Cerebellar nuclear complex (tissue), 1 donor: ENCODE data around the gene MIA2.
"Not testable (repeated sequence)": the region's sequence is repeated elsewhere in the genome, so short reads cannot be mapped to it uniquely, and the experiment has no call there.

Source experiments
- DNase-seq, 2 experiments: peaks; one replicate each; lab custom pipeline; 2025; lab: John Stamatoyannopoulos, UW

The MIA2 gene, protein sequence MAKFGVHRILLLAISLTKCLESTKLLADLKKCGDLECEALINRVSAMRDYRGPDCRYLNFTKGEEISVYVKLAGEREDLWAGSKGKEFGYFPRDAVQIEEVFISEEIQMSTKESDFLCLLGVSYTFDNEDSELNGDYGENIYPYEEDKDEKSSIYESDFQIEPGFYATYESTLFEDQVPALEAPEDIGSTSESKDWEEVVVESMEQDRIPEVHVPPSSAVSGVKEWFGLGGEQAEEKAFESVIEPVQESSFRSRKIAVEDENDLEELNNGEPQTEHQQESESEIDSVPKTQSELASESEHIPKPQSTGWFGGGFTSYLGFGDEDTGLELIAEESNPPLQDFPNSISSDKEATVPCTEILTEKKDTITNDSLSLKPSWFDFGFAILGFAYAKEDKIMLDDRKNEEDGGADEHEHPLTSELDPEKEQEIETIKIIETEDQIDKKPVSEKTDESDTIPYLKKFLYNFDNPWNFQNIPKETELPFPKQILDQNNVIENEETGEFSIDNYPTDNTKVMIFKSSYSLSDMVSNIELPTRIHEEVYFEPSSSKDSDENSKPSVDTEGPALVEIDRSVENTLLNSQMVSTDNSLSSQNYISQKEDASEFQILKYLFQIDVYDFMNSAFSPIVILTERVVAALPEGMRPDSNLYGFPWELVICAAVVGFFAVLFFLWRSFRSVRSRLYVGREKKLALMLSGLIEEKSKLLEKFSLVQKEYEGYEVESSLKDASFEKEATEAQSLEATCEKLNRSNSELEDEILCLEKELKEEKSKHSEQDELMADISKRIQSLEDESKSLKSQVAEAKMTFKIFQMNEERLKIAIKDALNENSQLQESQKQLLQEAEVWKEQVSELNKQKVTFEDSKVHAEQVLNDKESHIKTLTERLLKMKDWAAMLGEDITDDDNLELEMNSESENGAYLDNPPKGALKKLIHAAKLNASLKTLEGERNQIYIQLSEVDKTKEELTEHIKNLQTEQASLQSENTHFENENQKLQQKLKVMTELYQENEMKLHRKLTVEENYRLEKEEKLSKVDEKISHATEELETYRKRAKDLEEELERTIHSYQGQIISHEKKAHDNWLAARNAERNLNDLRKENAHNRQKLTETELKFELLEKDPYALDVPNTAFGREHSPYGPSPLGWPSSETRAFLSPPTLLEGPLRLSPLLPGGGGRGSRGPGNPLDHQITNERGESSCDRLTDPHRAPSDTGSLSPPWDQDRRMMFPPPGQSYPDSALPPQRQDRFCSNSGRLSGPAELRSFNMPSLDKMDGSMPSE (N-terminal part only)

DNA sequence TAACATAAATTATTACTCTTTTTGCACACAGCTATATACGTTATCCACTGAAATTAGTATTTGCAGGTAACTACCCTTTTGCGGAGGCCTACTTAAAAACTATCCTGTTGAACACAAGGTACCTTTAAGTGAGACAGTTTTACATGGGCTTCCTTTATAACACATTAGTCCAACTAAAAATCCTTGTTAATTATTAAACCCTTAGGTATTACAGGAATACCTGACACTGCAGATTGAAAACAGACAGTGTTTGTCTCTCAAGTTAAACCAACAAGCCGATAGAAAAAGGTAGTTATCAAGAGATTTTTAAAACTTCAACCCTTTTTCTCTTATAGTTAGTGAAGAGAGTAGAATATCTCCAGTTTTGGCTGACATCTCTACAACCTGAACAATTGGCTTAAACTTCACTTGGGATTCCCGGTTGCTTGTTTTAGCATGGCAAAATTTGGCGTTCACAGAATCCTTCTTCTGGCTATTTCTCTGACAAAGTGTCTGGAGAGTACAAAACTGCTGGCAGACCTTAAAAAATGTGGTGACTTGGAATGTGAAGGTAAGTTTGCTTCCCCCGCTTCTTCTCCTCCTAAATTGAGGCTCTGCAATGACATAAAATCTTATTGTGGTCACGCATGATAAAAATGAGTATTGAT, at the start of gene MIA2:
TSS of gene MIA2 (plus strand) at position 236 of the 647 bp plus-strand sequence. CDS start at position 436, 200 bp downstream.
- DNase-seq: no peak

DNA sequence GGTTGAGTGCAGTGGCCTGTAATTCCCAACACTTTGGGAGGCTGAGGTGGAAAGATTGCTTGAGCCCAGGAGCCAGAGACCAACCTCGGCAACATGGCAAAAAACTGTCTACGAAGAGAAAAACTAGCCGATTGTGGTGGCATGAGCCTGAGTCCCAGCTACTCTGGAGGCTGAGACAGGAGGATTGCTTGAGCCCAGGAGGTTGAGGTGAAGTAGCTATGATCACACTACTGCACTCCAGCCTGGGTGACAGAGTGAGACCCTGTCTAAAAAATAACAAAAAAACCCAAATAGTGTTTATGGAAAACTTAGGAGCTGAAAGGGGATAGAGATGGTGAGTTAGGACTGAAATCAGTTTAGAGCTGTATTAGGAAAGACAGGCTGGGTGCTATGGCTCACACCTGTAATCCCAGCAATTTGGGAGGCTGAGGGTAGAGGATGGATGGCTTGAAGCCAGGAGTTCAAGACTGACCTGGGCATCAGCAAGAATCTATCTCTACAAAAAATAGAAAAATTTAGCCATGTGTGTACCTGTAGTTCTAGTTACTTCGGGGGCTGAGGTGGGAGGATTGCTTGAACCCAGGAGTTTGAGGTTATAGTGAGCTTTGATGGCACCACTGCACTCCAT, 49.0 kb upstream of the MIA2 start:
- DNase-seq: no peak

DNA sequence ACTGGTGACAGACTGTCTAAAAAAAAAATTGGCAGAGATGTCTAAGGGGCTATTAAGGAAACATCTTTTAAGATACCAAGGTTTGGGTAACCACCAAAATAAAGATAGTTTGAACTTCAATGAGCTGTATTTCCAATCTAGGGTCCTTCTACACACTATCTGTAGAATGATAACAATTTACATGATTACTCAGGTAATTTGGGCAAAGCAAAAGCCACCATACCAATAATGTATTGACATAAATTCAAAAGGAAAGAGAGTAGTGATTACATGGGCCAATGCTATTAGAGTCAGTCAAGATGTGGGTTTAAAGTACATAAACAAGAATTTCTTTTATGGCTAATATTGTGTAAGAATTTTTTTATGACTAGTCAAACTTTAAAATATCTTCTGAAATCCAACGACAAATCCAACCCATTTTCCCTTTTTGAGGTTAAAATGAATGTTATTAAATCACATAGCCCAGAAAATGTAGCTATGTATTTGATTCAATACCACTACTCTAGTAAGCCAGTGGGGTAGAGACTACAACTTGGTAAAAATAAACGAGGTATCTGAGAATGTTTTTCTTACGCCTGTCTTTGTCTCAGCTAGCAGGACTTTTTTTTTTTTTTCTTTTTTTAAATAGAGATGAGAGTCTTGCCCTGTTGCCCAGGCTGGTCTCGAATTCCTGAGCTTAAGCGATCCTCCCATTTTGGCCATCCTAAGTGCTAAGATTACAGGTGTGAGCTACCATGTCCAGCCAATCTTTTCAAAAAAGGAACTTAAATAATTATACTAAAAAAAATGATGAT, 48.3 kb upstream of the MIA2 start:
- no peak for DNase-seq

DNA sequence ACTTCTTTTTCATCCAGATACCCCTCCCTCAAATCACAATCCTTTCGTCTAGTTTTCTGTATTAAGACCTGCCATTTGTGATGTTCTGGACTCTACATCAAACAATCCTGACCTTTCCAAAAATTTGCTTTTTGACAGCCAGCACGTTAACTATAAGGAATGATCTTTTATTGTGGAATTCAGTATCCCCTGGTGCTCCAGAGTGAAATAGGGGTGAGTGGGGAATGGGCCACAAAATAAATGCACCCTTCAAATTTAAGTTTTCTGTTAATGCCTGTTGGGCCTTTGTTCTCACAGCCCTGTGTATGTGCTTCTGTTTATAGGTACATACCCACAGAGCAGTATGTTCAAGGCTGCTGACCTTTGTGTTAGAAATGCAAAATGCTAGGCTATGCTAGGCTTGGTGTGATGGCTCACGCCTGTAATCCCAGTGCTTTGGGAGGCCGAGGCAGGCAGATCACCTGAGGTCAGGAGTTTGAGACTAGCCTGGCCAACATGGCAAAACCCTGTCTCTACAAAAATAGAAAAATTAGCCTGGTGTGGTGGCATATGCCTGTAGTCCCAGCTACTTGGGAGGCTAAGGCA, 46.7 kb upstream of the MIA2 start:
- no peak for DNase-seq

DNA sequence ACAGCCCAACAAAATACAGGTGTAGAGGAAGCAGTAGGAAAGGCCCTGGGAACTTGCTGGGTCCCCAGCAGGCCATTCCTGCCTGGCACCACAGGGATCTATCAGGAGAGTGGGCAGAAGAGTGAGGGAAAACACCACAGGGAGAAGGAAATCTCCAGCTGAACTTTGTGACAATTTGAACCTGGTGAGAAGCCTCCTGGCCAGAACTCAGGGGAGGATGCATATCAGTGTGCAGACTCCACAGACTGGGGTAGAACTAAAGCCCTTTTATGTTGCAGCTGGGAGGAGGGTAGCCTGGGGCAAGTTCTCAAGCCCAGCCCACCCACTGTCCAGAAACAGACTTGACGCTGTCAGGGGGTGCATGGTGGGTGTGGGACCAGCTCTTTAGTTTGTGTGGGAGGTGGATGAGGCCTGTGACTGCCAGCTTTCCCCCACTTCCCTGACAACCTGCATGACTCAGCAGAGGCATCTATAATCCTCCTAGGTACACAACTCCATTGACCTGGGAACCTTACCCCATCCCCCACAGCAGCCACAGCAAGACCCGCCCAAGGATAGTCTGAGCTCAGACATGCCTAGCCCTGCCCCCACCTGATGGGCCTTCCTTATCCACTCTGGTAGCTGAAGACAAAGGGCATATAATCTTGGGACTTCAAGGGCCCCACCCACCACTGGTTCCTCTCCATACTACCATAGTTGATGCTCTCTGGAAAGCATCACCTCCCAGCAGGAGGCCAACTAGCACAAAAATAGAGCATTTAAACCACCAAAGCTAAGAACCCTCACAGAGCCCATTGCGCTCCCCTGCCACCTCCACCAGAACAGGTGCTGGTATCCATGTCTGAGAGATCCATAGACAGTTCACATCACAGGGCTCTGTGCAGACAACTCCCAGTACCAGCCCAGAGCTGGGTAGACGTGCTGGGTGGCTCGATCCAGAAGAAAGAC, 29.8 kb upstream of the MIA2 start:
- DNase-seq: no peak

DNA sequence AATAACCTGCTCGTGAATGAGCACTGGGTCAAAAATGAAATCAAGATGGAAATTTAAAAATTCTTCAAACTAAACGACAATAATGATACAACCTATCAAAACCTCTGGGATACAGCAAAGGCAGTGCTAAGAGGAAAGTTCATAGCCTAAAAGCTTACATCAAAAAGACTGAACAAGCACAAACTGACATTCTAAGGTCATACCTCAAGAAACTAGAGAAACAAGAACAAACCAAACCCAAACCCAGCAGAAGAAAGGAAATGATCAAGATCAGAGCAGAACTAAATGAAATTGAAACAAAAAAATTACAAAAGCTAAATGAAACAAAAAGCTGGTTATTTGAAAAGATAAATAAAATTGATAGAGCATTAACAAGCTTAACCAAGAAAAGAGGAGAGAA, 26.3 kb upstream of the MIA2 start:
- not testable (repeated sequence) for DNase-seq

DNA sequence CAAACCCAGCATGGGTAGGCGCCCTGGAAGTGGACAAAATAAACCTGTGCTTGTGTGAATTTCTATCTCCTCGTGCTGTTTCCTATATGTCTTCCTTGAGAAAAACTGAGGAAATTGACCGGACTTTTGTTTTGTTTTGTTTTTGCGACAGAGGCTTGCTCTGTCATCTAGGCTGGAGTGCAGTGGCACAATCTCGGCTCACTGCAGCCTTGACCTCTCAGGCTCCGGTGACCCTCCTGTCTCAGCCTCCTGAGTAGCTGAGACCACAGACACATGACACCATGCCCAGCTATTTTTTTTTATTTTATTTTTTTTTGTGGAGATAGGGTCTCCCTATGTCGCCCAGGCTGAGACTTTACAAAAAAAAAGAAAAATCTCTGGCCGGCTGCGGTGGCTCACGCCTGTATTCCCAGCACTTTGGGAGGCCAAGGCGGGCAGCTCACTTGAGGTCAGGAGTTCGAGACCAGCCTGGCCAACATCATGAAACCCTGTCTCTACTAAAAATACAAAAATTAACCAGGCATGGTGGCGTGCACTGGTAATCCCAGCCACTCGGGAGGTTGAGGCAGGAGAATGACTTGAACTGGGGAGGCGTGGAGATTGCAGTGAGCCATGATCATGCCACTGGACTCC, 22.5 kb upstream of the MIA2 start:
- no peak for DNase-seq

DNA sequence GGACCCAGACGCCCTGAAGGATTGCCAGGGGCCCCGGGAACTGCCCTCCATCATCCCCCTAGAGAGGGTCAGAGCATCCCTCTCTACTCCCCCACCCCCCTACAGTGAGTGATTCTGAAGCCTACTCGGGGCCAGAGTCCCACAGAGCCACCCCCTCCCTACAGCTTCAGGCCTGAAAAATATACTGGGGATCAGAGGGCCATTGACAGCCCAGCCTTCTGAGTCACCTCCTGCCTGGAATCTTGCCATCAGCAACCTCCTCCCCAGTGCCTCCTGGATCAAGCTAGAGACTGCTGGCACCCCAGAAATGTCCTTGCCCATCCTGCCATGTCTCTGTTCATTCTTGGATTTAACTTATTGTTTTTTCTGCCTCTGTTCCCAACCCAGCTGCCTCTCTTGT, 21.7 kb upstream of the MIA2 start:
- DNase-seq: no peak

DNA sequence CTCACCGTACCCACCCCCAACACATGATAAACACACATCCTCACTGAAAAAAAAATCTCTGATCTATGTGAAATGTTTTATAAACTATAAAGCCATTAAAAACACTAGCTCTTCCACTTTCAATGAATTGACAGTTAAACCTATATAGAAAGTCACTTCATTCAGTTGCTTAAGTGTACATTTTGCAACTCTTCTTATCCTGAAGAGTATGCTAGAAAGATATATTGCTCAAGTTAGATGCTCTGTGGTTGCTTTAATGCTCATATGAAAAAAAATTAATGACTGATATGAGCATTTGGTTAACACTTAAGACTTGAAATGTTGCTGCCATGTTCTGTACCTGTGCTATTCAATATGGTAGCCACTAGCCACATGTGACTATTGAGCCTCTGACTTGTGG, 21.0 kb upstream of the MIA2 start:
- DNase-seq: no peak

DNA sequence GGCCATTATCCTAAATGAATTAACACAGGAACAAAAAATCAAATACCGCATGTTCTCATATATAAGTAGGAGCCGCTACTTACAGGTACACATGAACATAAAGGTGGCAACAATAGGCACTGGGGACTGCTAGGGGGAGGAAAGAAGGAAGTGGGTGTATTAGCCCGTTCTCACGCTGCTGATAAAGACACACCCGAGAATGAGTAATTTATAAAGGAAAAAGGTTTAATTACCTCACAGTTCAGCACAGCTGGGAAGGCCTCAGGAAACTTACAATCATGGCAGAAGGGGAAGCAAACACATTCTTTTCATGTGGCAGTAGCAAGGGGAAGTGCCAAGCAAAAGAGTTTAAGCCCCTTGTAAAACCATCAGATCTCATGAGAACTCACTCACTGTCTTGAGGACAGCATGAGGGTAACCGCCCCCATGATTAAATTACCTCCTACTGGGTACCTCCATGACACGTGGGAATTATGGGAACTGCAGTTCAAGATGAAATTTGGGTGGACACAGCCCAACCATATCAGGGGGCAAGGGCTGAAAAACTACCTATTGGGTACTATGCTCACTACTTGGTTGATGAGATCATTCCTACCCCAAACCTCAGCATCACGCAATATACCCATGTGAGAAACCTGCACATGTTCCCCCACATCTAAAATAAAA, 16.4 kb upstream of the MIA2 start:
- no peak for DNase-seq

DNA sequence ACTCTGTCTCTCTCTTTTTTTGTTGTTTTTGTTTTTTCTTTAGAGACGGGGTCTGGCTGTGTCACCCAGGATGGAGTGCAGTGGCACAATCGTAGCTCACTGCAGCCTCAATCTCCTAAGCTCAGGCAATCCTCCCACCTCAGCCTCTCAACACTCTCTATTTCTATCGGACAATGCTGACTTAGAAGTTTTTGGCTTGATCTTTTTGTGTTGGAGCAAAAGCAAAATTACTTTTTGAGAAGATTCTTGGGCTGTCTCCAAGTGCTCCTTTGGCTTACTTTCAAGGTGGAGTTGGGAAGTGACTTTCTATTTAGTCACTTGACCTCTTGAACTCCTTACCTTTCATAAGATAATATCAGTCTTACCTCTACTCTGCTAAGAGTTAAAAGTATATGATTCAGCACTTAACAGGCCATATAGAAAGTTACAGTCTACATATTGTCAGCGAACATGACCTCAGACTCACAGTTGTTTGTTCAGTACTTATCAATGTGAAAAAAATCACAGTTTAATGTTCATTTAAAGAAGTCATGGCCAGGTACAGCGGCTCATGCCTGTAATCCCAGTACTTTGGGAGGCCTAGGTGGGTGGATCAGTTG, 15.4 kb upstream of the MIA2 start:
- no peak for DNase-seq

DNA sequence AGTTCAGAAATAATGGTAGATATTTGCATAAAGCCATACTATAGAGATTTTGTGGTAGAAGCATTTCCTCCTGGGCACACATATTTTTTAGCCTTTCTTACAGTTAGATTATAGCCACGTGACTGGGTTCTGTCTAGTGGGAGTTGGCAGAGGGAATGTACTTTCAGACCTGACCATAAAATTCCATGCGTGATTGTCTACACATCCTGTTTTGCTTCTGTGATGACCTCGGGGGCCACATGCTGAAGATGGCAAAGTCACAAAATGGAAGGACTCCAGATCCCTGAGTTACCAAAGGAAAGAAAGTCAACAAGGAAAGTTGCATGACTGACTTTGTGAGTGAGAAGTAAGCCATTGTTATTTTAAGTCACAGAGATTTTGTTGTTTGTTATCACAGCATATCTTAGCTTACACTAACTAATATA, 14.6 kb upstream of the MIA2 start:
- DNase-seq: no peak

DNA sequence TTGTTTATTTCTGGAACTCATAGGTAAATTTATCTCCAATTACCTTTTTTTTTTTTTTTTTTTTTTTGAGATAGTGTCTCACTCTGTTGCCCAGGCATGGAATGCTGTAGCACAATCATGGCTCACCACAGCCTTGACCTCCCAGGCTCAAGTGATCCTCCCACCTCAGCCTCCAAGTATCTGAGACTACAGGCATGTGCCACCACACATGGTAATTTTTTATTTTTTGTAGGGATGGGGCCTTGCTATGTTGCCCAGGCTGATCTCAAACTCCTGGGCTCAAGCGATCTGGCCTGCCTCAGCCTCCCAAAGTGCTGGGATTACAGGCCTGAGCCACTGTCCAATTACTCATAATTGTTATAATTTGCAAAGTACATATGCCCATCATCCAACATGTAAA, 13.2 kb upstream of the MIA2 start:
- DNase-seq: not testable (repeated sequence)

DNA sequence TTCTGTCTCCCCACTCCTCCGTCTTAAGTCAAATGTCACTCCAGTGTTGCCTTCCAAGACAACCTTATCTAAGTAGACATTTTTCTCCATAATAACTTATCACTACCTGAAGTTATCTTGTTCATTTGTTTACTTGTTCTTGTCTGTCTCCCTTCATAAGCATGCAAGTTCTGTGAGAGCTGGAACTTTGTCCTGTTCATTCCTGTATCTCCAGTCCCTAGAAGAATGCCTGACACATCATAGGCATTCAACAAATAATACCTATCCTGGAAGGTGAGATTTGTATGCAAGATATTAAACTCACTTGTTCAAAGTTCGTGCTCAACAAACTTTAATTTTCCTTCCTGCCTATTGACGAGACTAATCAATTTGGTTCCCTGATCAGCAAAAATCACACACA, 5.7 kb upstream of the MIA2 start:
- DNase-seq: no peak

DNA sequence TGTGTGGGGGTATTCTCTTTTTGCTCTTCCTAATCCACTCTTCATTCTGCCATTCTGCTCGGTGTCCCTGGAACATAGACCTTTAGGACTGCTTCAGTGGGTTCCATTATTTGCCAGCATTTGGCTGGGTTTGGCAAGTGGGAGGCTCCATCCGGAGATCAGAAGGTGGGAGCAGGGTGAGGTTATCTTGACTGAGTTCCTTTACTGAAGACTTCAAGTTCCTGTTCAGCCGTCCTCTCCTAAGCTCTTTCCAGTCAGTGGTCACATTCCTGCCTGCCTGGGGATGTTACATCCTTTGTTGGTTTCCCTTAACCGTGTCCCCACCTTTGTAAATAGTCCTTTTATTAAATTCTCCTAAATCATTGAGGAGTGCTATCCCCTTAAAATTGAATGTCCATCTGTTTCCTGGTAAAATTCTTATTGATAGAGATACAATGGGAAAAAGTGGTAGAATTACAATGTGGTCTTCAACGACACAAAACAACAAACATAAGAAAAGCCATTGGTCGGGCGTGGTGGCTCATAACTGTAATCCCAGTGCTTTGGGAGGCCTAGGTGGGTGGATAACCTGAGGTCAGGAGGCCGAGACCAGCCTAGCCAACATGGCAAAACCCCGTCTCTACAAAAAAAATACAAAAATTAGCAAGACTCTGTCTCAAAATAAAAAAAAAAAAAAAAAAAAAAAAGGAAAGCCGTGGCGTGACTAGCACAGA, 5.0 kb upstream of the MIA2 start:
- no peak for DNase-seq

DNA sequence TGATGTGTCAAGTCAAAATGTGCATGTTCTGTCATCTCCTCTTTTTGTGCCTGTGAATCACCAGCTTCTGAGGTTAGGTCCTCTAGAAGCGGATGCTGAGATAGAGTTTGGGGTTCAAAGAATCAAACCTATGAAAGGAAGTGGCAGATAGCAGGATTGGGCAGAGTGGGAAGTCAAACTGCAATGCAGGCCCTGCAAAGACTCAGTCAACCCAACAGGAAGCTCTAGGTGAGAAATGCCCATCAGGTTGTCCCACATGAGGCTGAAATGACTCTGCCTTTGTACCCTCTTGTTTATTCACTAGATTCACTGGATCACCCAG, 4.5 kb upstream of the MIA2 start:
- DNase-seq: no peak

DNA sequence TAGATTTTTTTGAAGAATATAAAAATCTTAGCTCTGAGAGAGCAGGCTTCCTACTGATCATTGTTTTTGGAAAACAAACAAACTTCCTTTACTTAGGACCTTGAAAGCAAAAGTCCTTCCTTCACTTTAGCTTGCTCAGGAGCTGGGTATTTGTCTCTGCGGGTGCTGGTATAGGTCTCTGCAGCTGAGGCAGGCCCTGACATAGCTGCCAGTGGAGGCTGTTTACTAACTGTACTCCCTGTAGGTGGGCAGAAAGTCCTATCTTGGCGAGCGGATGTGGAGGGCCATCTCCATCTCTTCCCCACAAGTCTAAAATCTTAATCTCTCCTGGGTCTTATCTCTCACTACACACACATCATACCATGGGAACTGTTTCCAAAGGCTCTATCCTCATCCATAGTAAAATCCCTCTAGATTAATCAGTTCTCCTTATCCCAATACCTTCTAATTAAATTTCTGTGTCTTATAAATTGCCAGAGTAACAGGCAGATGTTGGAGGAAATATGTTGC, 4.1 kb upstream of the MIA2 start:
- no peak for DNase-seq
